Measurements from ENCODE around the gene PPP2R2D. TPM values are rescaled to one million over a fixed set of nuclear protein-coding genes. Genes with fewer than 3 reads are reported as not detected.
A peak's percentile ranks its signal among the peaks of the same experiment; 100 is the strongest.
"Not testable (repeated sequence)": the region's sequence is repeated elsewhere in the genome, so short reads cannot be mapped to it uniquely, and the experiment has no call there.

PPP2R2D gene
- total RNA-seq, 2 donors from 2014 or later: 27.0 to 47.4 TPM

DNA sequence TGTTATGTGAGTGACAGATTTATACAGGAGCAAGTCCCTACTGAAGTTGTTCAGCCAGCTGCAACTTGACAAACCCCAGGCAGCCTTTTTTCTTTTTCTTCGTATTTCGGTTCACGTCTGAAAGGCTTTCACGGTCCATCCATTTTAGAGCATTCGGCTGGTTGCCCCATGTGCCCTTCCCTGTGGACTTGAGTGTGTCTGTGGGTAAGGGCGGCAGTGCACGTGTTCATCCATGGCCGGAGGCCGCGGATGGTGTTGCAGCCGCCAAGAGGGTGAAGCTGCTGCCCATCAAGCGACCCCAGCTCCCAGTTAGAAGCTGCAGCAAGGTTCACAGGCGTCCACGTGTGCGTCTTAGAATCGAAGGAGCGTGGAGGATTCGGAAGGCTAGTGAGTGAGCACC lies 35.9 kb downstream of the PPP2R2D start:
- Mint-ChIP-seq H3K36me3 (peaks cover 8% of the 10 kb centered on the region), H3K4me1 (ENCODE audit: low read depth in 2 of 2) (peaks cover 5 to 12% of the 10 kb centered on the region in 2 donors), H3K9me3 (no peaks in the 10 kb centered on the region), H3K27me3 (no peaks in the 10 kb centered on the region), H3K27ac (no peak overlapping the region), H3K4me3 (no peak overlapping the region)
- no peak for DNase-seq (ENCODE audit: low spot score)
- ATAC-seq: no peak

- Mint-ChIP-seq H3K36me3 (peaks cover 8% of the 10 kb centered on the region), H3K4me3 (no peak overlapping the region), H3K27me3 (no peaks in the 10 kb centered on the region)
These were observed 37.0 kb downstream of the PPP2R2D start for GRCh38 chr10:131937836-131938235.

GRCh38 chr10:131938681-131939080 lies 37.9 kb downstream of the PPP2R2D start:
- no peaks in the 10 kb centered on the region for H3K9me3 Mint-ChIP-seq
- no peak overlapping the region for H3K4me3 Mint-ChIP-seq
- H3K27ac Mint-ChIP-seq: no peak overlapping the region
- DNase-seq (ENCODE audit: low spot score) (no peak), ATAC-seq (no peak)
- peaks cover 8% of the 10 kb centered on the region for H3K36me3 Mint-ChIP-seq
- no peaks in the 10 kb centered on the region for H3K27me3 Mint-ChIP-seq
- H3K4me1 Mint-ChIP-seq (ENCODE audit: low read depth in 2 of 2): peaks cover 5 to 19% of the 10 kb centered on the region in 2 donors

More at GRCh38 chr10:131937836-131938235, 37.0 kb downstream of the PPP2R2D start:
- no peak overlapping the region for H3K27ac Mint-ChIP-seq
- H3K4me1 Mint-ChIP-seq (ENCODE audit: low read depth in 2 of 2): peaks cover 5 to 12% of the 10 kb centered on the region in 2 donors
- DNase-seq (ENCODE audit: low spot score) (no peak), ATAC-seq (no peak)
- H3K9me3 Mint-ChIP-seq: no peaks in the 10 kb centered on the region

DNA sequence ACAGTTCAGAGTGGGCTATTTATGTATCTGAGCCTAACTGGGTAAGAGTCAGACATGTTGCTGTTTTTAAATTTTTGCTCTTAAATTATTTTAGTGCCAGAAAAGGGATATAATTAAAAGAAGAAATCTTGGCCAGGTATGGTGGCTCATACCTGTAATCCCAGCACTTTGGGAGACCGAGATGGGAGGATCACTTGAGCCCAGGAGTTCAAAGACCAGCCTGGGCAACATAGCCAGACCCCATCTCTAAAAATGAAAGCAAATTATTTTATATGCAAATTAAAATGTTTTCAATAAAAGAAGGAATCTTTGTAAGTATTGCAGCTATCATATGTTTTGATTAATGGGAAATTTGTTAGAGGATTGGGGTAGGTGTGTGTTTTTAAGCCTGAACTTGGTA lies 41.6 kb downstream of the PPP2R2D start:
- Mint-ChIP-seq H3K9me3 (no peaks in the 10 kb centered on the region), H3K4me3 (no peak overlapping the region), H3K27me3 (no peaks in the 10 kb centered on the region), H3K27ac (peak overlapping the region in 1 of 2 donors; percentile 23), H3K36me3 (peaks cover 11% of the 10 kb centered on the region), H3K4me1 (ENCODE audit: low read depth in 2 of 2) (peaks cover 2 to 9% of the 10 kb centered on the region in 2 donors)
- ATAC-seq (no peak), DNase-seq (ENCODE audit: low spot score) (no peak)

DNA sequence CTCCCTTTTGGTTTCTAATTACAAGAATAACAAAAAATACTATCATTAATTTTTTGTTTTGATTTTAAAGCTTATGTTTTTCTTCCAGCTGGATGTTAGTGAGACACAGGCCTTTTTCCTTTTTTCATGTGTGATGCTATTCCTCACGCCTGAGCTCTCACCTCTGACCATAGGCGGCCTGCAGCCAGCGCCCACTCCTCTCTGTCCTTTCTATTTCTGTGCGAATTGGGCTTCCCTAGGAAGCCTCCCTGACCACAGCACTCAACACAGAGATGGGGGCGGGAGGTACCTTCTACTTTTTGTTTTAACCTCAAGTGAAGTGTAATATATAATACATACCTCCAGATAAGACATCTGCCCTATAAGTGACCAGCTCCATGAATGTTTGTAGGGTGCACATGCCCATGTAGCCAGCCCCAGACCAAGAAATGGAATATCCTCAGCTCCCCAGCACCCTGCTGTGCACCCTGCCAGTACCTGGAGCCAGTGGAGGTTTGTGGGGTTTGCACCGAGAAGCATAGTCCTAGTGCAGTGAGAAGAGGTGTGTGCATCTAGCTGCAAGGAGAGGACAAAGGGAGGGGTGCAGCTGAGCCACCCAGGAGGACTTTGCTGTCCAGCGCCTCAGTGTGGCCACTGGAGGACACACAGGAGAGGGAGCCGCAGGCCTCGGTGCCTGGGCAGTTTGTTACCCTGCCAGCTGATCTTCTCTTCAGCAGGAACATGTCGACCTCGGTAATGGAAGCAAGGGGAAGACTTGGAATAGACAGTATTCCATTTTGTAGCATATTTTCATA lies 42.4 kb downstream of the PPP2R2D start:
- DNase-seq (ENCODE audit: low spot score) (no peak), ATAC-seq (peak in 1 of 2 donors; percentile 62)
- H3K27me3 Mint-ChIP-seq: no peaks in the 10 kb centered on the region
- no peaks in the 10 kb centered on the region for H3K9me3 Mint-ChIP-seq
- H3K4me3 Mint-ChIP-seq: no peak overlapping the region
- H3K4me1 Mint-ChIP-seq (ENCODE audit: low read depth in 2 of 2): peaks cover 9 to 13% of the 10 kb centered on the region in 2 donors
- H3K36me3 Mint-ChIP-seq: peaks cover 18% of the 10 kb centered on the region
- H3K27ac Mint-ChIP-seq: peak overlapping the region in 1 of 2 donors; percentile 23

GRCh38 chr10:131944412-131944811 lies 43.6 kb downstream of the PPP2R2D start:
- no peaks in the 10 kb centered on the region for H3K9me3 Mint-ChIP-seq
- no peak overlapping the region for H3K4me3 Mint-ChIP-seq
- H3K36me3 Mint-ChIP-seq: peaks cover 18% of the 10 kb centered on the region
- no peak overlapping the region for H3K27ac Mint-ChIP-seq
- H3K4me1 Mint-ChIP-seq (ENCODE audit: low read depth in 2 of 2): peaks cover 9 to 13% of the 10 kb centered on the region in 2 donors
- no peak for DNase-seq (ENCODE audit: low spot score)
- ATAC-seq: no peak
- H3K27me3 Mint-ChIP-seq: no peaks in the 10 kb centered on the region

- no peaks in the 10 kb centered on the region for H3K9me3 Mint-ChIP-seq
- no peak overlapping the region for H3K27ac Mint-ChIP-seq
- DNase-seq (ENCODE audit: low spot score) (no peak), ATAC-seq (no peak)
- peaks cover 9 to 13% of the 10 kb centered on the region in 2 donors for H3K4me1 Mint-ChIP-seq (ENCODE audit: low read depth in 2 of 2)
- H3K4me3 Mint-ChIP-seq: no peak overlapping the region
- H3K36me3 Mint-ChIP-seq: peaks cover 18% of the 10 kb centered on the region
- H3K27me3 Mint-ChIP-seq: no peaks in the 10 kb centered on the region
These were observed 44.3 kb downstream of the PPP2R2D start for GRCh38 chr10:131944976-131945695.

GRCh38 chr10:131946321-131946751 lies 45.5 kb downstream of the PPP2R2D start:
- H3K9me3 Mint-ChIP-seq: no peaks in the 10 kb centered on the region
- peaks cover 9 to 13% of the 10 kb centered on the region in 2 donors for H3K4me1 Mint-ChIP-seq (ENCODE audit: low read depth in 2 of 2)
- no peaks in the 10 kb centered on the region for H3K27me3 Mint-ChIP-seq
- H3K36me3 Mint-ChIP-seq: peaks cover 12% of the 10 kb centered on the region
- ATAC-seq (no peak), DNase-seq (ENCODE audit: low spot score) (no peak)
- no peak overlapping the region for H3K27ac Mint-ChIP-seq
- no peak overlapping the region for H3K4me3 Mint-ChIP-seq

- Mint-ChIP-seq H3K4me1 (ENCODE audit: low read depth in 2 of 2) (peaks cover 9 to 13% of the 10 kb centered on the region in 2 donors), H3K27me3 (no peaks in the 10 kb centered on the region)
These were observed 46.1 kb downstream of the PPP2R2D start for GRCh38 chr10:131946880-131947279.

GRCh38 chr10:131947631-131948347 lies 47.0 kb downstream of the PPP2R2D start:
- Mint-ChIP-seq H3K27me3 (no peaks in the 10 kb centered on the region), H3K4me3 (no peak overlapping the region), H3K9me3 (no peaks in the 10 kb centered on the region), H3K4me1 (ENCODE audit: low read depth in 2 of 2) (peaks cover 9 to 13% of the 10 kb centered on the region in 2 donors), H3K36me3 (peaks cover 10% of the 10 kb centered on the region), H3K27ac (peak overlapping the region in 1 of 2 donors; percentile 10)
- DNase-seq (ENCODE audit: low spot score) (no peak), ATAC-seq (no peak)

More at GRCh38 chr10:131946880-131947279, 46.1 kb downstream of the PPP2R2D start:
- no peaks in the 10 kb centered on the region for H3K9me3 Mint-ChIP-seq
- H3K27ac Mint-ChIP-seq: no peak overlapping the region
- H3K4me3 Mint-ChIP-seq: no peak overlapping the region
- DNase-seq (ENCODE audit: low spot score) (no peak), ATAC-seq (no peak)
- peaks cover 10% of the 10 kb centered on the region for H3K36me3 Mint-ChIP-seq

GRCh38 chr10:131948501-131948900 lies 47.7 kb downstream of the PPP2R2D start:
- Mint-ChIP-seq H3K36me3 (peaks cover 10% of the 10 kb centered on the region), H3K27ac (no peak overlapping the region), H3K4me1 (ENCODE audit: low read depth in 2 of 2) (peaks cover 7 to 9% of the 10 kb centered on the region in 2 donors), H3K4me3 (no peak overlapping the region), H3K9me3 (no peaks in the 10 kb centered on the region), H3K27me3 (no peaks in the 10 kb centered on the region)
- DNase-seq (ENCODE audit: low spot score): no peak
- ATAC-seq: no peak

GRCh38 chr10:131949041-131949862 lies 48.4 kb downstream of the PPP2R2D start:
- no peak overlapping the region for H3K4me3 Mint-ChIP-seq
- H3K9me3 Mint-ChIP-seq: no peaks in the 10 kb centered on the region
- no peak for DNase-seq (ENCODE audit: low spot score)
- no peaks in the 10 kb centered on the region for H3K27me3 Mint-ChIP-seq
- peaks cover 4 to 9% of the 10 kb centered on the region in 2 donors for H3K4me1 Mint-ChIP-seq (ENCODE audit: low read depth in 2 of 2)
- no peak overlapping the region for H3K27ac Mint-ChIP-seq
- H3K36me3 Mint-ChIP-seq: peaks cover 10% of the 10 kb centered on the region
- ATAC-seq: no peak

- H3K27ac Mint-ChIP-seq, ATAC-seq: not testable (repeated sequence)
These were observed 49.1 kb downstream of the PPP2R2D start for GRCh38 chr10:131949908-131950307.

More at GRCh38 chr10:131949908-131950307, 49.1 kb downstream of the PPP2R2D start:
- H3K36me3 Mint-ChIP-seq: peaks cover 10% of the 10 kb centered on the region
- H3K4me1 Mint-ChIP-seq (ENCODE audit: low read depth in 2 of 2); H3K9me3 Mint-ChIP-seq; H3K4me3 Mint-ChIP-seq; DNase-seq (ENCODE audit: low spot score); H3K27me3 Mint-ChIP-seq: not testable (repeated sequence)

Measured in natural killer cell treated with Interleukin-12 subunit alpha and Interleukin-12 subunit beta and Interleukin-15 and Interleukin-18, amount 100 ng/mL, for 72 hours (primary cell).